ENCODE measurements around the gene FAM32A. TPM values are rescaled to one million over a fixed set of nuclear protein-coding genes. Genes with fewer than 3 reads are reported as not detected.

The FAM32A gene
- total RNA-seq, 5 donors from 2014 or later (not counting 1 experiment from before 2014, with no cell fraction given) = 42.1 to 60.6 (median 53.3) TPM

DNA sequence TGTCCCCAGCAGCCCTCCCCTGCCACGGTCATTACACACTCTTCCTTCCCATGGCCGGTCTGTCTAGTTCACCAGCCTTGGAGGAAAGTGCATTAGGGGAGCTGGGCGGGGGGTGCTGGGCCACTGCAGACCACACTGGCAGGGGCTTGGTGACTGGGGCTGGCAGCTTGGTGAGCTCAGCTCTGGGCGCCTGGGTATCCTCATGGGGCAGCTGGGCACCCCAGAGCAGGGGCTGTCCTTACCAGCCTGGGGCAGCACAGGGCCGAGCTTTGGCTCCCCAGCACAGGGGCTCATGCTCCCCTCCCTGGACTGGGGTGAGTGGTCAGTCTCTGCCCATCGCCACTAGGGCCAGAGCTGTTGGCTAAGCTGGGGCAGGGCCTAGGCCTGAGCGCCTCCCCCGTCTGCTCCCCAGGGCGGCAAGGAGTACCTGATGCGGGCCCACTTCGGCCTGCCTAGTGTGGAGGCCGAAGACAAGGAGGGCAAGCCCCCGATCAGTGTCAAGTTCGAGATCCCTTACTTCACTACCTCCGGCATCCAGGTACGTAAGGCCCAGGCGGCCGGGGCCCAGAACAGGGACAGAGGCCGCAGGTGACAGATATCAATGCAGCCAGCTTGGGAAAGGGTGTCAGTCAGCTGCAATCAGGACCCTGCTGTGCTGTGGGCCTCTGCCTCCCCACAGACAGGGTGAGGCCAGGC is 48.0 kb downstream of the FAM32A start:
- POLR2A ChIA-PET = interaction anchor here in 1 of 2 donors (0.6 kb wide), 1 partner anchor 43 kb away, joined by 3 read pairs; no protein-coding TSS in a partner anchor
- H3K36me3 ChIP-seq (ENCODE audit: control insufficient read depth in 2 of 2, extremely low read depth in 1 of 2, insufficient read depth in 1 of 2, low read length in 1 of 2) = peaks cover 20 to 62% of the 10 kb centered on the region in 2 donors

DNA sequence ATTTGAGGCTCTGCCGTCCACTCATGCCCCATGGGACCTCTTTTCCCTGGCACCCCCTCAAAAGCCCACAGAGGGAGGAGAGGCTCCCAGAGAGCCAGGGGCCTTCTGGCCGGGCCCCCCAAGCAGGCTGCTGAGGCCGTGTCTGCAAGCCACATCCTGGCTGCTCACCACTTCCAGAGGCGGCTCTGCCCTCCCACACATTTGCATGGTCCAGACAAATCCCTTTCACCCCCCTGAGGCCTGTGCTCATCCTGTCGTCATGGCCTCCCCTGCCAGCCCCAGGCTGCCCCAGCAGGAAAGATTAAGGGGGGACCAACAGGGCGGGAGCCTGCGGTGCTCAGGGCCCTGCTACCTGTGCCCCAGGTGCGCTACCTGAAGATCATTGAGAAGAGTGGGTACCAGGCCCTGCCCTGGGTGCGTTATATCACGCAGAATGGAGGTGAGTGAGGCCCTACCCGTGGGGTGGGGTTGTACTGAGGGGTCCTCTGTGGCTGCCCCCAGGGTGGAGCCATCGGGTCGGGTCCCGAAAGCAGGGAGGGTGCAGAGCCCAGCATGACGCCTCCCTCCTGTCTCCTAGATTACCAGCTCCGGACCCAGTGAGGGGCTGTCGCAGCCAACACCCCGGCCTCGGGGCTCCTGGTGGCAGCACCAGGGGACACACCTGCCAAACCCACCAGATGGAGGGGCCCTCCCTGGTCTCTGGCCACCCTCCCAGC is 48.8 kb downstream of the FAM32A start:
- H3K36me3 ChIP-seq (ENCODE audit: control insufficient read depth in 2 of 2, extremely low read depth in 1 of 2, insufficient read depth in 1 of 2, low read length in 1 of 2) = peaks cover 20 to 55% of the 10 kb centered on the region in 2 donors
- Mint-ChIP-seq H3K4me1 (peaks cover 30 to 41% (median 34%) of the 10 kb centered on the region in 3 donors), H3K27ac (no peak overlapping the region), H3K36me3 (peaks cover 54% of the 10 kb centered on the region), H3K9me3 (peaks cover 0 to 4% (median 0%) of the 10 kb centered on the region in 3 donors), H3K27me3 (no peaks in the 10 kb centered on the region), H3K4me3 (no peak overlapping the region)
- WGBS (ENCODE audit: insufficient coverage) = 89% methylated on average over 15 of the region's 19 CpGs
- H3K4me3 ChIP-seq (ENCODE audit: control insufficient read depth in 1 of 2, extremely low read depth in 1 of 2, low read length in 1 of 2) = no peak overlapping the region
- no peaks in the 10 kb centered on the region for H3K27me3 ChIP-seq (replicated peaks in 1 of 2; ENCODE audit: control insufficient read depth in 2 of 2, extremely low read depth in 1 of 2, insufficient read depth in 2 of 2, low read length in 1 of 2)
- ATAC-seq (replicated peaks in 1 of 4) (peak in 1 of 4 experiments; percentile 19), DNase-seq (no peak)
- no peaks in the 10 kb centered on the region for H3K9me3 ChIP-seq
- H3K4me1 ChIP-seq (ENCODE audit: control insufficient read depth in 1 of 2, extremely low read depth in 1 of 2, insufficient read depth in 2 of 2, low read length in 2 of 2) = peaks cover 13 to 43% of the 10 kb centered on the region in 2 experiments
- ChIA-PET POLR2A (interaction anchor here in 1 of 2 donors (0.6 kb wide), 1 partner anchor 42 kb away, joined by 3 read pairs; no protein-coding TSS in a partner anchor), CTCF (no interaction called here)
- H3K27ac ChIP-seq (ENCODE audit: low read length) = no peak overlapping the region

More for the DNA sequence above, 48.0 kb downstream of the FAM32A start:
- ATAC-seq (replicated peaks in 1 of 4) (no peak), DNase-seq (no peak)
- Mint-ChIP-seq H3K36me3 (peaks cover 62% of the 10 kb centered on the region), H3K27me3 (no peaks in the 10 kb centered on the region), H3K4me3 (no peak overlapping the region), H3K27ac (no peak overlapping the region), H3K4me1 (peaks cover 22 to 33% (median 28%) of the 10 kb centered on the region in 3 donors), H3K9me3 (peaks cover 0 to 4% (median 0%) of the 10 kb centered on the region in 3 donors)
- H3K4me1 ChIP-seq (ENCODE audit: control insufficient read depth in 1 of 2, extremely low read depth in 1 of 2, insufficient read depth in 2 of 2, low read length in 2 of 2) = peaks cover 9 to 39% of the 10 kb centered on the region in 2 experiments
- H3K27ac ChIP-seq (ENCODE audit: low read length) = no peak overlapping the region
- CTCF ChIA-PET = no interaction called here
- WGBS (ENCODE audit: insufficient coverage) = 96% methylated on average over 13 of the region's 19 CpGs
- no peaks in the 10 kb centered on the region for H3K27me3 ChIP-seq (replicated peaks in 1 of 2; ENCODE audit: control insufficient read depth in 2 of 2, extremely low read depth in 1 of 2, insufficient read depth in 2 of 2, low read length in 1 of 2)
- no peak overlapping the region for H3K4me3 ChIP-seq (ENCODE audit: control insufficient read depth in 1 of 2, extremely low read depth in 1 of 2, low read length in 1 of 2)
- no peaks in the 10 kb centered on the region for H3K9me3 ChIP-seq

DNA sequence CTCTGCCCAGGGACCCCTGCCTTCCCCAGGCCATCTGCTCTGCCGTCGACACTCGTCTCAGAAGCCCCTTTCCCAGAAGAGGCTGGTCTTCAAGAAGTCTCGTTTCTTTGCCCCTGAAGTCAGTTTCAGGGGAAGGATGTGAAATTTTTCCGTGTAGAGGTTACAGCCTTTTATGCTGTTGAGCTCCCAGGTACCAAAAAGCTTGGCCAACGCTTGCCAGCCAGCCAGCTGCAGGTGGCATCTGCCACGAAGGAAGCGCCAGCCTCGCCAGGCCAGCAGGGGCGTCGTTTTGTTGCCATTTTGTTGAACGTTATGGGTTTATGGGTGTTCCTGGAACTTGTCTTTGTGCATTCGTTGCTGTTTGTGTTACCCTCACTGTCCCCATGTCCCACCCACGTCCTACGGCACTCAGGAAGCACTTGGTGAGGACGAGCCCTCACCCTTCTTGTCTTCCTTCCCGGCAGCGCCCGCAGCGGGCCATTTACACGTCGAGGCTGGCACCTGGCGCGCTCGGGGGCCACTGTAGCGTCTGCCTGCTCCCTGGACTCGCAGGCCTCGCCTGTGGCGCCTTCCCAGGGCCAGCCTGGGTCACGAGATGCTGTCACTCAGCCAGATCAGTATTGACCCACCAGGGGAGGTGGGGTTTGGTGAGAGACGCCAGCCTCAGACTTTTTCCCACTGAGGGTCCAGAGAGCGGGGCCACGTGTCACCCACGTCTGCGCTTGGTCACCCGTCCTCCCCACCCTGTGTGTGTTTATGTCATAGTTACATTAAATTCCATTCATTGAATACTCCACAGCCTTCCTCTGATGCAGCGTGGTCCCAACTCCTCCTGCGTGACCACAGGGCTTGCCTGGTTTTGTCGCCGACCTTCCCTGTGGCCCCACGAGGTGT is 49.6 kb downstream of the FAM32A start:
- ChIA-PET CTCF (interaction anchor here in 1 of 2 donors (0.5 kb wide), 1 partner anchor 186 kb away, joined by 4 read pairs; no protein-coding TSS in a partner anchor), POLR2A (no interaction called here)
- peak overlapping the region; percentile 66 to 90 for H3K27ac Mint-ChIP-seq
- Histone ChIP-seq H3K27ac (ENCODE audit: low read length) (no peak overlapping the region), H3K4me3 (ENCODE audit: control insufficient read depth in 1 of 2, extremely low read depth in 1 of 2, low read length in 1 of 2) (no peak overlapping the region), H3K36me3 (ENCODE audit: control insufficient read depth in 2 of 2, extremely low read depth in 1 of 2, insufficient read depth in 1 of 2, low read length in 1 of 2) (peaks cover 17 to 47% of the 10 kb centered on the region in 2 donors), H3K9me3 (no peaks in the 10 kb centered on the region), H3K4me1 (ENCODE audit: control insufficient read depth in 1 of 2, extremely low read depth in 1 of 2, insufficient read depth in 2 of 2, low read length in 2 of 2) (peaks cover 16 to 49% of the 10 kb centered on the region in 2 experiments), H3K27me3 (replicated peaks in 1 of 2; ENCODE audit: control insufficient read depth in 2 of 2, extremely low read depth in 1 of 2, insufficient read depth in 2 of 2, low read length in 1 of 2) (no peaks in the 10 kb centered on the region)
- H3K4me1 Mint-ChIP-seq = peaks cover 36 to 41% (median 41%) of the 10 kb centered on the region in 3 donors
- no peak overlapping the region for H3K4me3 Mint-ChIP-seq
- no peaks in the 10 kb centered on the region for H3K27me3 Mint-ChIP-seq
- 89% methylated on average over 19 of the region's 41 CpGs for WGBS (ENCODE audit: insufficient coverage)
- peaks cover 47% of the 10 kb centered on the region for H3K36me3 Mint-ChIP-seq
- DNase-seq (no peak), ATAC-seq (replicated peaks in 1 of 4) (no peak)
- H3K9me3 Mint-ChIP-seq = peaks cover 0 to 4% (median 0%) of the 10 kb centered on the region in 3 donors

DNA sequence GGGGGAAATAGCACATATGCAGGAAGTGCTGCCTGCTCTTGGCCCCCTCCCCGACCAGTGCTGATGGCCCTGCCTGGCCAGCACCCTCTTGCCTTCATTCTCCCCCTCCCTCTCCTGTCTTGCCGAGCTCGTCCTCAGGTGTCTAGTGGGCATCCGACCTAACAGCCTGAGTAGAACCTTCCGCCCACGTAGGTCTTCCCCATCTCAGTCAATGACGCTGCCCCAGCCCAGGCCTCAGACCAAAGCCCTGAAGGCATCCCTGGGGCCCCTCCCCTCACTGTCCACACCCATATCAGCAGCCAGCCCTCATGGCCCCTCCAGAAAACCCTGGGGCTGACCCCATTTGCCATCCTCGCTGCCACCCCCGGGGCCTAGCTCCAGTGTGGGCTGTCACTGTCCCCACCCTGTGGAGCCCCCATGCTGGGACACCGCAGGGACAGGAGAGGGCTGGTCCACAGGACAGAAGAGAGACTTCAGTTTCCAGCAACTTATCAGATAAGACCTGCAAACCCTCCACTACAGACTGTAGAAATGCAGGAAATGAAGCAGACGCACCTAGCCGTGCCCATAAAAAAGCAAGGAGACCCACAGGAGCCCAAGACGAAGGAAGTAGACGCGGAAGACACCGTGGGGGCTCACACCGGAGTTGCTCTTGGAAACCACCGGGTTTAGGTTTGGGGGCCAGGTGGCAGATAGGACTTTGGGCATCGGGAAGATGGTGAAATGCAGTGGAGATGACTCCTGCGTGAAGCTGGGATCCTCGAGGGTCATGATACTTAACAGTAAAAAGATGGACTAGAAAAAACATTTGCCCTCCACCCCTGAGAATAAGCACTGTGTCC is 50.8 kb downstream of the FAM32A start:
- DNase-seq = peak in 4 of 35 experiments; percentile 14 to 36 (median 22)
- peaks cover 40% of the 10 kb centered on the region for H3K36me3 Mint-ChIP-seq
- H3K4me1 Mint-ChIP-seq = peaks cover 41 to 42% (median 41%) of the 10 kb centered on the region in 3 donors
- Histone ChIP-seq H3K4me3 (ENCODE audit: control insufficient read depth in 1 of 2, extremely low read depth in 1 of 2, low read length in 1 of 2) (peak overlapping the region in 1 of 2 donors; percentile 19), H3K4me1 (ENCODE audit: control insufficient read depth in 1 of 2, extremely low read depth in 1 of 2, insufficient read depth in 2 of 2, low read length in 2 of 2) (peaks cover 17 to 49% of the 10 kb centered on the region in 2 experiments), H3K9me3 (no peaks in the 10 kb centered on the region), H3K36me3 (ENCODE audit: control insufficient read depth in 2 of 2, extremely low read depth in 1 of 2, insufficient read depth in 1 of 2, low read length in 1 of 2) (peaks cover 15 to 41% of the 10 kb centered on the region in 2 donors), H3K27me3 (replicated peaks in 1 of 2; ENCODE audit: control insufficient read depth in 2 of 2, extremely low read depth in 1 of 2, insufficient read depth in 2 of 2, low read length in 1 of 2) (no peaks in the 10 kb centered on the region), H3K27ac (ENCODE audit: low read length) (no peak overlapping the region)
- ATAC-seq (replicated peaks in 1 of 4) = peak; percentile 8 to 53 (median 40)
- no peaks in the 10 kb centered on the region for H3K27me3 Mint-ChIP-seq
- WGBS (ENCODE audit: insufficient coverage) = 78% methylated on average over 17 of the region's 21 CpGs
- peak overlapping the region in 1 of 3 donors; percentile 9 for H3K4me3 Mint-ChIP-seq
- ChIA-PET POLR2A (no interaction called here), CTCF (interaction anchor here in 1 of 2 donors (0.6 kb wide), 1 partner anchor 147 kb away, joined by 3 read pairs; no protein-coding TSS in a partner anchor)
- peaks cover 0 to 4% (median 0%) of the 10 kb centered on the region in 3 donors for H3K9me3 Mint-ChIP-seq
- H3K27ac Mint-ChIP-seq = peak overlapping the region; percentile 80 to 90
